Measurements from ENCODE around the gene C21orf58.

Gene C21orf58

GRCh38 chr21:46255166-46255565, 68.5 kb downstream of the C21orf58 start:
- Histone ChIP-seq H3K4me2 (ENCODE audit: low read length) (no peak overlapping the region), H3K27me3 (ENCODE audit: control insufficient read depth, insufficient read depth, low read length) (no peaks in the 10 kb centered on the region), H2AFZ (no peak overlapping the region), H3K36me3 (ENCODE audit: control insufficient read depth, insufficient read depth, low read length) (no peaks in the 10 kb centered on the region), H3K4me1 (no peaks in the 10 kb centered on the region), H3K4me3 (ENCODE audit: low read depth, low read length) (no peak overlapping the region), H3K9me3 (ENCODE audit: control insufficient read depth, low read length) (no peaks in the 10 kb centered on the region), H3K27ac (no peak overlapping the region), H3K9ac (no peak overlapping the region), H3K79me2 (no peaks in the 10 kb centered on the region)
- TF ChIP-seq, protein P1, sequence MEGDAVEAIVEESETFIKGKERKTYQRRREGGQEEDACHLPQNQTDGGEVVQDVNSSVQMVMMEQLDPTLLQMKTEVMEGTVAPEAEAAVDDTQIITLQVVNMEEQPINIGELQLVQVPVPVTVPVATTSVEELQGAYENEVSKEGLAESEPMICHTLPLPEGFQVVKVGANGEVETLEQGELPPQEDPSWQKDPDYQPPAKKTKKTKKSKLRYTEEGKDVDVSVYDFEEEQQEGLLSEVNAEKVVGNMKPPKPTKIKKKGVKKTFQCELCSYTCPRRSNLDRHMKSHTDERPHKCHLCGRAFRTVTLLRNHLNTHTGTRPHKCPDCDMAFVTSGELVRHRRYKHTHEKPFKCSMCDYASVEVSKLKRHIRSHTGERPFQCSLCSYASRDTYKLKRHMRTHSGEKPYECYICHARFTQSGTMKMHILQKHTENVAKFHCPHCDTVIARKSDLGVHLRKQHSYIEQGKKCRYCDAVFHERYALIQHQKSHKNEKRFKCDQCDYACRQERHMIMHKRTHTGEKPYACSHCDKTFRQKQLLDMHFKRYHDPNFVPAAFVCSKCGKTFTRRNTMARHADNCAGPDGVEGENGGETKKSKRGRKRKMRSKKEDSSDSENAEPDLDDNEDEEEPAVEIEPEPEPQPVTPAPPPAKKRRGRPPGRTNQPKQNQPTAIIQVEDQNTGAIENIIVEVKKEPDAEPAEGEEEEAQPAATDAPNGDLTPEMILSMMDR (IDR thresholded peaks at IDR 0.05) = no peak

DNA sequence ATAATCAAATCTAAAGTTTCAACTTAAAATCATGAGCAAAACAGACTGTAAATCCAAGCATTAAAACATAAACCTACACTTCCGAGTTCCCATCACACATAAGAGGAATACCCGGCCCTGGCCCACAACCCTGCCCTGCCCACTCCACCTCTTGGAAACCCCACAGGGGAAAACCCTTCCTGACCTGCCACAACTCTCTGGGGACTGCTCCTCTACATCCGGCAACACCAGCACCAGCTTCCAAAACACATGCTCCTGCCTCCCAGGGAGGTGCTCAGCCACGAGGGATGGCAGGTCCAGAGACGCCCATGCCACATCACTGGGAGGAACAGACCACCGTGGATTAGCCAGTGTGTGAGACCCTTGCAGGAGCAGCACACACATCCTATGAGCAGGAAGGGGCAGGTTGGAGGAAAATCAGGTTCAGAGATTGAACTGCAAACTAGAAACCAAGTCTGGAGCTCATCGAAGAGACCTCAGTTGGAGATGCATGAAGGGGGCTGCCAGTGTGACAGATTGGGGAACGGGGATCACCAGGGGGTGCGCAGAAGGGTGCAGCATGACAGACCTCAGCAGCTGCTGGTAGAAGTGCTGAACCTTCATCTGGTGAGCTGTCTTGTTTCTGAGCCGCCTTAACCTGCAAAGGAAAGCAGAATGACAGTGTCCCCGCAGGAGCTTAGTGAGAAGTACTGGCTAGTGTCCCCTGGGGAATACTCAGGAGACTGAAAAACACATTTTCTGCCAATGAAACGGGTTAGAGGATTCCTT, 69.3 kb downstream of the C21orf58 start:
- Histone ChIP-seq H3K4me1 (no peaks in the 10 kb centered on the region), H3K36me3 (ENCODE audit: control insufficient read depth, insufficient read depth, low read length) (no peaks in the 10 kb centered on the region), H3K9ac (no peak overlapping the region), H2AFZ (no peak overlapping the region), H3K9me3 (ENCODE audit: control insufficient read depth, low read length) (no peaks in the 10 kb centered on the region), H3K79me2 (no peaks in the 10 kb centered on the region), H3K4me2 (ENCODE audit: low read length) (no peak overlapping the region), H3K27ac (no peak overlapping the region), H3K27me3 (ENCODE audit: control insufficient read depth, insufficient read depth, low read length) (no peaks in the 10 kb centered on the region), H3K4me3 (ENCODE audit: low read depth, low read length) (no peak overlapping the region)
- TF ChIP-seq, protein P1 (IDR thresholded peaks at IDR 0.05) = no peak

DNA sequence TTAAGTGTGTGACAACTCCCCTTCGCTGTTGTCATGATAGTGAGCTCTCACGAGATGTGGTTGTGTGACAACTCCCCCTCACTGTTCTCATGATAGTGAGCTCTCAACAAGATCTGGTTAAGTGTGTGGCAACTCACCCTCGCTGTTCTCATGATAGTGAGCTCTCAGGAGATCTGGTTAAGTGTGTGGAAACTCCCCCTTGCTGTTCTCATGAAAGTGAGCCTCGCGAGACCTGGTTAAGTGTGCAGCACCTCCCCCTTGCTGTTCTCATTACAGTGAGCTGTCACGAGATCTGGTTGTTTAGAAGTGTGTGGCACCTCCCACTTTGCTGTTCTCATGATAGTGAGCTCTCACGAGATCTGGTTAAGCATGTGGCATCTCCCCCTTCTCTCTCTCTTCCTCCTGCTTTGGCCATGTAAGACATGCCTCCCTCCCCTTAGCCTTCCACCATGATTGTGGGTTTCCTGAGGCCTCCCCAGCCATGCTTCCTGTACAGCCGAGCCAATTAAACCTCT, 70.0 kb downstream of the C21orf58 start:
- no peak overlapping the region for H3K9ac ChIP-seq
- no peak overlapping the region for H2AFZ ChIP-seq
- no peak overlapping the region for H3K27ac ChIP-seq

DNA sequence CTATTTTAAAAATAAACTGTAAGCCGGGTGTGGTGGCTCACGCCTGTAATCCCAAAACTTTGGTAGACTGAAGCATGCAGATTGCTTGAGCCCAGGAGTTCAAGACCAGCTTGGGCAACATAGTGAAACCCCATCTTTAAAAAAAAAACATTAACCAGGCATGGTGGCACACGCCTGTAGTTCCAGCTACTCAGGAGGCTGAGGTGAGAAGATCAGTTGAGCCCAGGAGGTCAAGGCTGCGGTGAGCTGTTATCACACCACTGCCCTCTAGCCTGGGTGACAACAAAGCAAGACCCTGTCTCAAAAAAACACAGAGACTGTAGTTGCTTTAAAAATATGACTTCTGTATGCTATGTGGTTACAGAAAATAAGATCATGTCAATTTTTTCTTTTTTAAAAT, 70.8 kb downstream of the C21orf58 start:
- TF ChIP-seq, protein P1 (IDR thresholded peaks at IDR 0.05) = no peak
- no peaks in the 10 kb centered on the region for H3K36me3 ChIP-seq (ENCODE audit: control insufficient read depth, insufficient read depth, low read length)
- H3K9me3 ChIP-seq (ENCODE audit: control insufficient read depth, low read length) = no peaks in the 10 kb centered on the region
- no peak overlapping the region for H3K27ac ChIP-seq
- H3K27me3 ChIP-seq (ENCODE audit: control insufficient read depth, insufficient read depth, low read length) = no peaks in the 10 kb centered on the region
- H3K4me2 ChIP-seq (ENCODE audit: low read length) = no peak overlapping the region
- no peak overlapping the region for H3K4me3 ChIP-seq (ENCODE audit: low read depth, low read length)
- H2AFZ ChIP-seq = no peak overlapping the region
- H3K4me1 ChIP-seq = no peaks in the 10 kb centered on the region
- H3K79me2 ChIP-seq = no peaks in the 10 kb centered on the region
- no peak overlapping the region for H3K9ac ChIP-seq

More for the DNA sequence above, 70.0 kb downstream of the C21orf58 start:
- Histone ChIP-seq H3K27me3 (ENCODE audit: control insufficient read depth, insufficient read depth, low read length) (no peaks in the 10 kb centered on the region), H3K4me1 (no peaks in the 10 kb centered on the region), H3K36me3 (ENCODE audit: control insufficient read depth, insufficient read depth, low read length) (no peaks in the 10 kb centered on the region), H3K4me2 (ENCODE audit: low read length) (no peak overlapping the region), H3K4me3 (ENCODE audit: low read depth, low read length) (no peak overlapping the region), H3K79me2 (no peaks in the 10 kb centered on the region), H3K9me3 (ENCODE audit: control insufficient read depth, low read length) (no peaks in the 10 kb centered on the region)
- TF ChIP-seq, protein P1 (IDR thresholded peaks at IDR 0.05) = no peak

Data from parathyroid adenoma (tissue), 2 donors.